ENCODE data around the gene HSPBAP1.
"Not testable (repeated sequence)": the region's sequence is repeated elsewhere in the genome, so short reads cannot be mapped to it uniquely, and the experiment has no call there.

The HSPBAP1 gene

GRCh38 chr3:122782804-122783203 is 10.8 kb downstream of the HSPBAP1 start:
- no peak for DNase-seq

- DNase-seq: no peak
Observed at GRCh38 chr3:122777563-122777962, 16.1 kb downstream of the HSPBAP1 start.

- no peak for DNase-seq
Observed at GRCh38 chr3:122776675-122777468, 16.8 kb downstream of the HSPBAP1 start.

- DNase-seq: no peak
Observed at GRCh38 chr3:122774564-122774963, 19.1 kb downstream of the HSPBAP1 start.

- DNase-seq: no peak
Observed at GRCh38 chr3:122773944-122774509, 19.6 kb downstream of the HSPBAP1 start.

GRCh38 chr3:122772827-122773226 is 20.8 kb downstream of the HSPBAP1 start:
- DNase-seq: no peak

GRCh38 chr3:122770521-122771202 is 23.0 kb downstream of the HSPBAP1 start:
- no peak for DNase-seq

GRCh38 chr3:122767540-122768372 is 25.9 kb downstream of the HSPBAP1 start:
- no peak for DNase-seq

- no peak for DNase-seq
Observed at GRCh38 chr3:122766430-122766829, 27.2 kb downstream of the HSPBAP1 start.

- DNase-seq: no peak
Observed at GRCh38 chr3:122760453-122761271, 33.0 kb downstream of the HSPBAP1 start.

GRCh38 chr3:122758877-122759560 is 34.6 kb downstream of the HSPBAP1 start:
- no peak for DNase-seq

- DNase-seq: no peak
Observed at GRCh38 chr3:122755491-122755890, 38.1 kb downstream of the HSPBAP1 start.

- DNase-seq: no peak
Observed at GRCh38 chr3:122754929-122755328, 38.7 kb downstream of the HSPBAP1 start.

GRCh38 chr3:122748347-122748746 is 45.3 kb downstream of the HSPBAP1 start:
- DNase-seq: no peak

GRCh38 chr3:122747295-122747694 is 46.3 kb downstream of the HSPBAP1 start:
- DNase-seq: not testable (repeated sequence)

GRCh38 chr3:122745369-122746021 is 48.1 kb downstream of the HSPBAP1 start:
- DNase-seq: no peak

GRCh38 chr3:122743581-122744120 is 50.0 kb downstream of the HSPBAP1 start:
- DNase-seq: no peak

- no peak for DNase-seq
Observed at GRCh38 chr3:122742234-122742633, 51.4 kb downstream of the HSPBAP1 start.

- no peak for DNase-seq
Observed at GRCh38 chr3:122739172-122739571, 54.5 kb downstream of the HSPBAP1 start.

- not testable (repeated sequence) for DNase-seq
Observed at GRCh38 chr3:122732682-122733525, 60.7 kb downstream of the HSPBAP1 start.

All from NCI-H1105 (cell line).